ENCODE results near the gene TIPRL.

TIPRL gene

GRCh38 chr1:168216171-168216570, 37.4 kb downstream of the TIPRL start:
- CTCF ChIA-PET = no interaction called here
- no peak for DNase-seq (ENCODE audit: extremely low spot score)
- no peak for TF ChIP-seq L3MBTL2 (conservative IDR thresholded peaks at IDR 0.05)
- TF ChIP-seq LEF1 (IDR thresholded peaks at IDR 0.05; ENCODE audit: borderline replicate concordance) = no peak
- TF ChIP-seq ARNT (IDR thresholded peaks at IDR 0.05) = no peak
- no peak for TF ChIP-seq FOXM1 (IDR thresholded peaks at IDR 0.05; ENCODE audit: borderline replicate concordance)
- TF ChIP-seq TARDBP (IDR thresholded peaks at IDR 0.05) = no peak
- no peak for TF ChIP-seq FOXK2 (IDR thresholded peaks at IDR 0.05)
- no peak for TF ChIP-seq PKNOX1 (IDR thresholded peaks at IDR 0.05)
- no peak for TF ChIP-seq CTBP1 (IDR thresholded peaks at IDR 0.05; ENCODE audit: borderline replicate concordance)
- TF ChIP-seq ELF4 (IDR thresholded peaks at IDR 0.05) = no peak
- no peak for TF ChIP-seq ZNF384 (IDR thresholded peaks at IDR 0.05)
- no peak for TF ChIP-seq SUZ12 (IDR thresholded peaks at IDR 0.05)
- no peak for TF ChIP-seq SP1 (IDR thresholded peaks at IDR 0.05)
- no peak for TF ChIP-seq NFRKB (IDR thresholded peaks at IDR 0.05)
- TF ChIP-seq HDGF (IDR thresholded peaks at IDR 0.05; ENCODE audit: borderline replicate concordance) = no peak
- TF ChIP-seq BHLHE40 (IDR thresholded peaks at IDR 0.05; ENCODE audit: borderline replicate concordance) = no peak
- no peak for TF ChIP-seq FOXA1 (IDR thresholded peaks at IDR 0.05)
- POLR2A ChIA-PET = interaction anchor here (2.4 kb wide), 1 partner anchor 10 kb away, joined by 8 read pairs; the partner anchor contains the start of gene SFT2D2

GRCh38 chr1:168217664-168218063, 38.9 kb downstream of the TIPRL start:
- POLR2A ChIA-PET = interaction anchor here (2.4 kb wide), 1 partner anchor 9 kb away, joined by 8 read pairs; the partner anchor contains the start of gene SFT2D2
- no peak for TF ChIP-seq ELF4 (IDR thresholded peaks at IDR 0.05)
- TF ChIP-seq PKNOX1 (IDR thresholded peaks at IDR 0.05) = no peak
- TF ChIP-seq ARNT (IDR thresholded peaks at IDR 0.05) = no peak
- TF ChIP-seq L3MBTL2 (conservative IDR thresholded peaks at IDR 0.05) = no peak
- no peak for TF ChIP-seq CTBP1 (IDR thresholded peaks at IDR 0.05; ENCODE audit: borderline replicate concordance)
- no peak for TF ChIP-seq SUZ12 (IDR thresholded peaks at IDR 0.05)
- TF ChIP-seq LEF1 (IDR thresholded peaks at IDR 0.05; ENCODE audit: borderline replicate concordance) = no peak
- TF ChIP-seq NFRKB (IDR thresholded peaks at IDR 0.05) = no peak
- no peak for TF ChIP-seq FOXK2 (IDR thresholded peaks at IDR 0.05)
- TF ChIP-seq FOXM1 (IDR thresholded peaks at IDR 0.05; ENCODE audit: borderline replicate concordance) = no peak
- no peak for TF ChIP-seq SP1 (IDR thresholded peaks at IDR 0.05)
- TF ChIP-seq FOXA1 (IDR thresholded peaks at IDR 0.05) = no peak
- TF ChIP-seq TARDBP (IDR thresholded peaks at IDR 0.05) = no peak
- TF ChIP-seq HDGF (IDR thresholded peaks at IDR 0.05; ENCODE audit: borderline replicate concordance) = no peak
- TF ChIP-seq BHLHE40 (IDR thresholded peaks at IDR 0.05; ENCODE audit: borderline replicate concordance) = no peak
- no peak for TF ChIP-seq ZNF384 (IDR thresholded peaks at IDR 0.05)
- no peak for DNase-seq (ENCODE audit: extremely low spot score)
- CTCF ChIA-PET = no interaction called here

GRCh38 chr1:168218658-168219057, 39.9 kb downstream of the TIPRL start:
- POLR2A ChIA-PET = interaction anchor here (2.4 kb wide), 1 partner anchor 8 kb away, joined by 8 read pairs; the partner anchor contains the start of gene SFT2D2
- CTCF ChIA-PET = no interaction called here
- no peak for DNase-seq (ENCODE audit: extremely low spot score)
- TF ChIP-seq CTBP1 (IDR thresholded peaks at IDR 0.05; ENCODE audit: borderline replicate concordance) (no peak), LEF1 (IDR thresholded peaks at IDR 0.05; ENCODE audit: borderline replicate concordance) (no peak), NFRKB (IDR thresholded peaks at IDR 0.05) (no peak), FOXM1 (IDR thresholded peaks at IDR 0.05; ENCODE audit: borderline replicate concordance) (no peak), ELF4 (IDR thresholded peaks at IDR 0.05) (no peak), L3MBTL2 (conservative IDR thresholded peaks at IDR 0.05) (no peak), TARDBP (IDR thresholded peaks at IDR 0.05) (no peak), ARNT (IDR thresholded peaks at IDR 0.05) (no peak), FOXA1 (IDR thresholded peaks at IDR 0.05) (no peak), HDGF (IDR thresholded peaks at IDR 0.05; ENCODE audit: borderline replicate concordance) (no peak), SUZ12 (IDR thresholded peaks at IDR 0.05) (no peak), BHLHE40 (IDR thresholded peaks at IDR 0.05; ENCODE audit: borderline replicate concordance) (no peak), FOXK2 (IDR thresholded peaks at IDR 0.05) (no peak), ZNF384 (IDR thresholded peaks at IDR 0.05) (no peak), PKNOX1 (IDR thresholded peaks at IDR 0.05) (no peak), SP1 (IDR thresholded peaks at IDR 0.05) (no peak)

- POLR2A ChIA-PET = no interaction called here
- TF ChIP-seq TARDBP (IDR thresholded peaks at IDR 0.05) = no peak
- 0 out of 2 replicates have a peak, but pooled peaks have one; percentile 30 for TF ChIP-seq L3MBTL2 (conservative IDR thresholded peaks at IDR 0.05)
- CTCF ChIA-PET = no interaction called here
- DNase-seq (ENCODE audit: extremely low spot score) = no peak
Measured at GRCh38 chr1:168220470-168220871, 41.7 kb downstream of the TIPRL start.

- DNase-seq (ENCODE audit: extremely low spot score) = no peak
- CTCF ChIA-PET = no interaction called here
- POLR2A ChIA-PET = no interaction called here
- TF ChIP-seq PKNOX1 (IDR thresholded peaks at IDR 0.05) (no peak), NFRKB (IDR thresholded peaks at IDR 0.05) (no peak), ZNF384 (IDR thresholded peaks at IDR 0.05) (no peak), HDGF (IDR thresholded peaks at IDR 0.05; ENCODE audit: borderline replicate concordance) (no peak), FOXK2 (IDR thresholded peaks at IDR 0.05) (no peak), LEF1 (IDR thresholded peaks at IDR 0.05; ENCODE audit: borderline replicate concordance) (no peak), SP1 (IDR thresholded peaks at IDR 0.05) (no peak), TARDBP (IDR thresholded peaks at IDR 0.05) (no peak), ELF4 (IDR thresholded peaks at IDR 0.05) (no peak), FOXM1 (IDR thresholded peaks at IDR 0.05; ENCODE audit: borderline replicate concordance) (no peak), BHLHE40 (IDR thresholded peaks at IDR 0.05; ENCODE audit: borderline replicate concordance) (no peak), CTBP1 (IDR thresholded peaks at IDR 0.05; ENCODE audit: borderline replicate concordance) (no peak)
Measured at GRCh38 chr1:168221275-168221674, 42.5 kb downstream of the TIPRL start.

All from HEK293T (cell line).